GM18873 (cell line): ENCODE measurements around the gene POU3F2.

Experiments used
- ATAC-seq: cut with Tn5 transposase; IDR thresholded peaks from one replicate; pipeline ENCODE4 v1.9.1; 2021; ENCODE audit warnings: mild to moderate bottlenecking, moderate library complexity, moderate number of reproducible peaks; ENCODE audit not compliant: unreplicated experiment, low FRiP score

Gene POU3F2

GRCh38 chr6:98842342-98843180 is 8.2 kb downstream of the POU3F2 start:
- ATAC-seq: no peak

DNA sequence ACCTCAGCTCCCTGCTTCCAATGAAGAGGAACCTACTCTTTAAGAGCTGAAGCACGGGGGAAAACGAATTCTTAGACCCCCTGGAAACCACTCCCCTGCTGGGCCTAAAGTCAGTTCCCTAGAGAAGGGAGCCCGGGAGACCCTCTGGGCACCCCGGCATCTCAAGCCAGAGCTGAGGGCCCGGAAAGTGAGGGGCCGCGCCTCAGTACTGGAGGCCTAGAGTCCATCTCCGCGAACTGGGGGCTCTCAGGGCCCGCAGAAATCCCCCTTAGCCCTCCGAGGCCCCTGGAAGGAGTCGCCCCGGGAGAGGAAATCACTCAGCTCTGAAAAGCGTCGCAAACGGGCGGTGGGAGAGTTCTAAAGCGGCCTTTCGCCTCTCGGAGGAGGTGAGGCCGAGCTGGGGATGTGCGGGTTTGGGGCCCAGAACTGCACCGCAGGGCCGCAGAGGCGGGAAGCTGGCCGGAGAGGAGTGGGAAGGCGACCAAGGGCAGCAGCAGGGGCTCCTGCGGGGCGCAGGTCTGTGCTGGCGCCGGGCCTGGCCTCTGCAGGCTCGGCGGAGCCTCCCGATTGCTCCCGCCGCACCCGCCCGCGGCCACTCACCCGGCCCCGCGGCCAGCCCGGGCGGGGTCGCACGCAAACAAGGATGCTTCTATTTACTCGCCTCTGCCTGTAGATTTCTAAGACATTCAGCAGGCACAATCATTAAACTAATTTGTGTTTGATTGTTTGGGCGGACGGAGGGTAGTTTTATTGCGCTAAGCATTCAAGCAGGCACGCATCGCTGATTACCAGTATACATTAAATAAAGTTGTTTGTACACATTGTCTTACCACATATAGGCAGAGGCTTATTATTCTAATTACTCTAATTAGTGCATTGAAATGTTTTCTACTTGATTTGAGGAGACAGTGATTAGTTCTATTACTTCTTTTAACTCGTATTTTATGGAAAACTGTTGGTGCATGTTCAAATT is 9.2 kb downstream of the POU3F2 start:
- no peak for ATAC-seq

GRCh38 chr6:98844244-98845210 is 10.2 kb downstream of the POU3F2 start:
- no peak for ATAC-seq

DNA sequence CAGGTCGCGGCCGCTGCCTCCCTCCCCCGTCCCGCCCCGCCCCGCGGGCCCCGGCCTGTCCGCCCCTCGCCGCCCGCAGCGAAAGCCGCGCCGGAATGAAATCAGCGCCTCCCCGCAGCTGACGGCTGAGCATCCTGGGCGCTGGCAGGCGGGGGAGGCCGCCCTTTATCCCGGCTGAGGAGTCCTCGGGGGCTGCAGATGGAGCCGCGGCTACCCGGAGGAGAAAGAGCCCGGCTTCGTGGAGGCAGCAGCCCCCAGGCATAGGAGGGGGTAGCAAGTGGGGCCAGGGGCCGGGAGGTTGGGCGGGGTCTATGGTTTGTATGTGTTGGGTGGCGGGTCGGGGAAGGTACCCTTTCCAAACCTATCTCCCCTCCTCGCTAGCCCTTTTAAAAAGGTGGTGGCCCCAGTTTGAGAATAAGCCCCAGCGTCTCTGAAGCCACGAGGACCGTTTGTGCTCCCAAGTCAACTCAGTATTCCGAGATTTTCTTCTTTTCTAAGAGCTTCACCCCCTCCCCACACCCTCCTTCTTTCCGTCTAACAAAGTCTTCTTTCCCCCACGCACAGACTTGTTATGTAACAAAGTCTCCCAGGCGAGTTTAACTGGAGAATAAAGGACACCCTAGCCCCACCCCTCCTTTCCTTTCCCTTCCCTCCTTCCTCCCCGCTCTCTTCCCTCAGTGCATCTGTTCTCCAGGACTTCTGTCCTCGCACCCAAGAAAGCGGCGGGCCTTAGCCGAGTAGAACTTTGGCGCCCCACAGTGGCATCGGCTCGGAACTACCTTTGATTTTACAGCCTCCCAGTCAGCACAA is 11.0 kb downstream of the POU3F2 start:
- ATAC-seq: peak; percentile 39

DNA sequence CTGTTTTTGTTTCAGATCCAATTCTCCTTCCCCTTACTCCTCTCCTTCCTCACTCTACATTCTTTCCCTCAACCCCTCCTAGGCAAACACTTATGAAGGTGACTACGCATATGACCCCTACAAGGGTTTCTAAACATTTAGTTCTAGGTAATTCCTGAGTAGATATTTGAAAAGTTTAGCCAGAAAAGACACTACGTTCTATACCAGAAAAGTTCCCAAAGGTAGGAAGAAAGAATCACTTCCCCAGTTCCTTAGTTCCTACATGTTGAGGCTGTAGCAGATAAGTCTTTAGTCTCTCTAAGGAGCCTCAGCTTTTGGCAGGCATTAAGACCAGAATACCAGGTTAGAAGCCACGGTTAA is 11.6 kb downstream of the POU3F2 start:
- no peak for ATAC-seq

DNA sequence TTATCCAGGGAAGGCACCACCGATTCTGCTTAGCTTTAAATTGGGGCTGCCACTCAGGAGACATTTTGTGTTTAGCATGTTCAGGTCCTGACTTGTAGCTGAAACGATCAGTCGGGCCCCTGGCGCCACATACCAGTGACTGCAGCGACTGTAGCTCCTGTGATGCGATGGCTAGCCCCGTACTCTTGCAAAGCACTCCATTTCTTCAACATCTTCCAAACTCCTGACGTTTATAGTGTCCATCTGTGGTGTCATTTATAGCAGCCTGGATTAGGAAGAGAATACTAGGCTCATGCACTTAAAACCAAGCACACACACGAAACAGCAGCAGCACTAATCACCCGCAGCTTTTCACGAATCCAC is 13.0 kb downstream of the POU3F2 start:
- ATAC-seq: no peak

GRCh38 chr6:98847779-98848538 is 13.6 kb downstream of the POU3F2 start:
- ATAC-seq: peak; percentile 49

- no peak for ATAC-seq
These were observed 14.3 kb downstream of the POU3F2 start for GRCh38 chr6:98848539-98849242.

DNA sequence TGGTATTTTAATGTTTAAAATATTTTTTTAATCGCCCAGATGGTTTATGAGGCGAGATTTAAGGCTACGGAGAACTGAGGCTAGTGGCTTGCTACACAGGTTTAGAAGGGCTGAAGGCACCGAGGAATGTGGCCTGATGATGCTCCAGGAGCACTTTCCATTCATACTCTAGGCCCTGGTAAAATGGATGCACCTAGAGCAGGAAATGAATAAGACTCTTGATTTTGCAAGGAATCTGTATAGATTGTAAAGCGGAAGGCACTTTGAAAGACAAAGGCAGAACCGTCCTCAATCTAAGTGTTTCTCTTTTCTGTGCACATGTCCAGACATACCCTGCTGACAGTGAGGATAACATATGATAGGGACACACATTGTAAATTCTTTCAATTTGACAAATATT is 30.1 kb downstream of the POU3F2 start:
- ATAC-seq: no peak

DNA sequence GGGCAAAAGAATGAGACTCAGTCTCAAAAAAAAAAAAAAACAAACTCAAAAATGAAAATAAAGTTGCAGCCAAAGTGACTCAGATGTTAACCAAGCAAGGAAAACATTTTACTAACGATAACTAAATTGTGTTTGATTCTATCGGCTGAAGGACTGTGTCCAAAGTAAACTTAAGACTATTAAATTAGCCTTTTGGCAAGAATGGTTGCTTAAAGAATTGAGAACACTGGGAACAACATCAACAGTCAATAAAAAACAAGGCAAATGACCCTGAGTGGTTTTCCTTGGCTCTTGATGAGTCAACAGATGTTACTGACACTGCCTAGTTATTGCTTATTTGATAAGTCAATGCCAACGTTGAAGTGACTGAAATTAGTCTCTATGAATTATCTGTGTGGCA is 36.7 kb downstream of the POU3F2 start:
- no peak for ATAC-seq

- ATAC-seq: no peak
These were observed 37.4 kb downstream of the POU3F2 start for GRCh38 chr6:98871821-98872220.

DNA sequence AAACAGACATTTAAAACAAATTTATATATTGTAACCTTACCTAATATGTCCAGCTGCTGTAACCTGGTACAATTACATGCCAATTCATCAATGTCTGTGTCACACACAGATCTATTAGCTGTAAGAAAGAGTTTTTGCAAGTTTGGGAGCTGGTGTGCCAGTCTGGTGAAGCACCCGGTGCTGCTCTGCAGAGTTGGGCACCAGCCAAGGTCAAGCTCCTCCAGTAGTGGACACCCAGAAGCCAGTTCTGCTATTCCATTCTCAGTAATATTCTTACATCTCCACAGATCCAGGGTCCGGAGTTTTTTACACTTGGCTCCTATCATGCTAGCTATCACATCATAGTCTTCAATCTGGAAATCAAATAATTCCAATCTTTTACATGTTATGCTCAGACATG is 41.0 kb downstream of the POU3F2 start:
- ATAC-seq: no peak

GRCh38 chr6:98877250-98877649 is 42.9 kb downstream of the POU3F2 start:
- no peak for ATAC-seq

GRCh38 chr6:98880486-98880885 is 46.1 kb downstream of the POU3F2 start:
- ATAC-seq: peak; percentile 85

- no peak for ATAC-seq
These were observed 51.0 kb downstream of the POU3F2 start for GRCh38 chr6:98885330-98885729.

GRCh38 chr6:98887650-98888049 is 53.3 kb downstream of the POU3F2 start:
- no peak for ATAC-seq
